BE2C (cell line): ENCODE data around the gene GPC5.

Experiments used
- DNase-seq: peaks from one replicate; pipeline ENCODE4 v3.0.0-alpha.2; 2020
- H3K27me3 ChIP-seq: fragments of 250-450 bp; sonication (Bioruptor Pico); 2 replicates; pipeline ENCODE4 v1.5.1; 2020; ENCODE audit warnings: mild to moderate bottlenecking
- H3K36me3 ChIP-seq: fragments of 250-450 bp; sonication (Bioruptor Pico); 2 replicates; pipeline ENCODE4 v1.5.1; 2020; ENCODE audit warnings: mild to moderate bottlenecking
- H3K4me1 ChIP-seq: fragments of 250-450 bp; sonication (Bioruptor Pico); 2 replicates; pipeline ENCODE4 v1.5.1; 2020
- H3K4me3 ChIP-seq: 2 replicates; pipeline ENCODE4 v1.5.1; 2011; ENCODE audit warnings: low read depth, low read length
- H3K9me3 ChIP-seq: fragments of 250-450 bp; sonication (Bioruptor Pico); 2 replicates; pipeline ENCODE4 v1.5.1; 2020
- TF ChIP-seq, protein P1 (sequence below): IDR thresholded peaks from 2 replicates; pipeline ENCODE4 v1.5.1; 2012; ENCODE audit warnings: mild to moderate bottlenecking, low read depth, low read length

The GPC5 gene

DNA sequence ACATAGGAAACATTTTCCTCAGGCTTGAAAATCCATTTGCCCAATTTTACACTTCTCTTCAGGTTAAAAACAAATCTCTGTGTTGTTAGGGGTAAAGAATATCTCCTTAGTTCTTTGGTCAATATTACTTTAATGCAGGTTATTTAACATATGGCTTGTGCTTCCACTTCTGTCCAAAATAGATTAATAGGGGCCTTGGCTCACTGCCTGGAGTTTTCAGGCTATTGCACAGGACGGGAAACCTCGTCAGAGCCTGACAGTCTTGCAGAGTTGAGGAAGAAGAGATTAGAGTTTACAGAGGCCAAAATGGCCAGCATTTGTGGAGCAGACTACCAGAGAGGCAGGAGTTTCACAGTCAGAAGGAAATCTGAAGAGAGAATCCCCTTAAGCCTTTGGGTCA, 964.3 kb downstream of the GPC5 start:
- no peak overlapping the region for H3K4me3 ChIP-seq
- H3K4me1 ChIP-seq, result no peaks in the 10 kb centered on the region
- no peaks in the 10 kb centered on the region for H3K9me3 ChIP-seq
- TF ChIP-seq, protein P1, sequence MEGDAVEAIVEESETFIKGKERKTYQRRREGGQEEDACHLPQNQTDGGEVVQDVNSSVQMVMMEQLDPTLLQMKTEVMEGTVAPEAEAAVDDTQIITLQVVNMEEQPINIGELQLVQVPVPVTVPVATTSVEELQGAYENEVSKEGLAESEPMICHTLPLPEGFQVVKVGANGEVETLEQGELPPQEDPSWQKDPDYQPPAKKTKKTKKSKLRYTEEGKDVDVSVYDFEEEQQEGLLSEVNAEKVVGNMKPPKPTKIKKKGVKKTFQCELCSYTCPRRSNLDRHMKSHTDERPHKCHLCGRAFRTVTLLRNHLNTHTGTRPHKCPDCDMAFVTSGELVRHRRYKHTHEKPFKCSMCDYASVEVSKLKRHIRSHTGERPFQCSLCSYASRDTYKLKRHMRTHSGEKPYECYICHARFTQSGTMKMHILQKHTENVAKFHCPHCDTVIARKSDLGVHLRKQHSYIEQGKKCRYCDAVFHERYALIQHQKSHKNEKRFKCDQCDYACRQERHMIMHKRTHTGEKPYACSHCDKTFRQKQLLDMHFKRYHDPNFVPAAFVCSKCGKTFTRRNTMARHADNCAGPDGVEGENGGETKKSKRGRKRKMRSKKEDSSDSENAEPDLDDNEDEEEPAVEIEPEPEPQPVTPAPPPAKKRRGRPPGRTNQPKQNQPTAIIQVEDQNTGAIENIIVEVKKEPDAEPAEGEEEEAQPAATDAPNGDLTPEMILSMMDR, result no peak
- DNase-seq, result no peak
- peaks cover 4% of the 10 kb centered on the region for H3K27me3 ChIP-seq
- H3K36me3 ChIP-seq, result no peaks in the 10 kb centered on the region

DNA sequence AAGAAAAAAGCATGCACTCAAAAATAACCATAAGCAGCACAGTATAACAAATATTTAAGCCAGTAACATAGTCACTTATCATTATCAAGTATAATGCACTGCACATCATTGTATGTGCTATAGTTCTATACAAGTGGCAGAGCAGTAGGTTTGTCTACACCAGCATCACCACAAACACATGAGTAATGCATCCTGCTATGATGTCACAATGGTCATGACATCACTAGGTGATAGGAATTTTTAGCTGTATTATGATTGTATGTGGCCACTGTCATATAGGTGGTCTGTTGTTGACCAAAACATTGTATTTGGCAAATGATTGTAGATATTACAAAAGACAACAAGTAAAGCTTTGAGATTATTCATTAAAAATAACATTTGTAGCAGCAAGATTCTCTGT, 967.5 kb downstream of the GPC5 start:
- TF ChIP-seq, protein P1, result no peak
- Histone ChIP-seq H3K27me3 (no peaks in the 10 kb centered on the region; the same call in 1 of the 2 replicates), H3K4me3 (no peak overlapping the region), H3K9me3 (no peaks in the 10 kb centered on the region), H3K36me3 (no peaks in the 10 kb centered on the region), H3K4me1 (no peaks in the 10 kb centered on the region)
- DNase-seq, result no peak

DNA sequence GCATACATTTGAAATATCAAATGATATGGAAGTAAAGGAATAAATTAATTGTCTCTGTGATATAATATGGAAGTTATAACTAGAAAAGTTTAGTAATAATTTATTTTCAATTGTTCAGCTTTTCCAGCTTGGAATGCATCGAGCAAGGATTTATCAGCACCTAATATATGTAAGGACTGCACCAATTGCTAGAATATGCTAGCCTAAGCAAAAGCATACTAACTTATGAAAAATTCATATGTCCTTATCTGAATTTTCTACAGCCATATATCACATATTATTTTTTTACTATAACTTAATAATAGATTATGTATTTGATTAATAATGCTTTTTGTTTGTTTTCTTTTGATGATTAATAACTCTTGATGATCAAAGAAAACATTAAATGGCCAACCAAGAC, 979.0 kb downstream of the GPC5 start:
- TF ChIP-seq, protein P1, result no peak
- Histone ChIP-seq H3K4me1 (no peaks in the 10 kb centered on the region), H3K9me3 (no peaks in the 10 kb centered on the region), H3K27me3 (no peaks in the 10 kb centered on the region), H3K36me3 (no peaks in the 10 kb centered on the region), H3K4me3 (no peak overlapping the region)
- no peak for DNase-seq

DNA sequence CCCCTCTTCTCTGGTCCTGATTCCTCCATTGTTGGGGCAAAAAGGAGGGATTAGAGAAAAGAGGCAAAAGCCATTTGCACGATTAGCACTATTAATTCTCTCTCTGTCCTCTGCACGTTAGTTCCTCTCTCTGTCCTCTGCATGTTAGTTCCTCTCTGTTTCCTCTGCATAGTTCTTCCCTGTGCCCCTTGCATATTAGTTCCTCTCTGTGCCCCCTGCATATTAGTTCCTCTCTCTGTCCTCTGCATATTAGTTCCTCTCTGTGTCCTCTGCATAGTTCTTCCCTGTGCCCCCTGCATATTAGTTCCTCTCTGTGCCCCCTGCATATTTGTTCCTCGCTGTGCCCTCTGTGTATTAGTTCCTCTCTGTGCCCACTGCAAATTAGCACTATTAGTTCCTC, 981.0 kb downstream of the GPC5 start:
- no peaks in the 10 kb centered on the region for H3K4me1 ChIP-seq
- no peaks in the 10 kb centered on the region for H3K27me3 ChIP-seq
- H3K4me3 ChIP-seq, result no peak overlapping the region
- no peaks in the 10 kb centered on the region for H3K36me3 ChIP-seq
- no peaks in the 10 kb centered on the region for H3K9me3 ChIP-seq
- no peak for DNase-seq
- TF ChIP-seq, protein P1, result no peak

DNA sequence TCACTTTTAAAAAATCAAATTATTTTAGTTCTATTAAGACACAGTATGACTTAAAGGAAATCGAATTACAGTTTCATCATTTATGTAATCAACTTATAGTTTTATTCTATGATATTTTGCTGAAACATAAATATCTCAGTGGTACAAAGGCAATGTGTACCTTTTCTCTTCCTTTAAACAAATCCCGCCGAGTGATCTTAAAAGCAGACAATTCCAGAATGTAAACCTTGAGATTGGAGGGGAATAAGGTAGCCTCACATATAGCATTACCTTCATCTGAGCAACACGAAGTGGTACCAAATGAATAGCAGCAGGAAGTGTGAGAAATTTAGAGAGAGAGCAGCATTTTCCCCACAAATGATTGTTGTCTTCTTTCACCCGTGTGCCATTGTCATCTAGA, 986.0 kb downstream of the GPC5 start:
- Histone ChIP-seq H3K27me3 (no peaks in the 10 kb centered on the region), H3K4me3 (no peak overlapping the region), H3K36me3 (no peaks in the 10 kb centered on the region), H3K4me1 (no peaks in the 10 kb centered on the region), H3K9me3 (no peaks in the 10 kb centered on the region)
- TF ChIP-seq, protein P1, result no peak
- DNase-seq, result no peak

DNA sequence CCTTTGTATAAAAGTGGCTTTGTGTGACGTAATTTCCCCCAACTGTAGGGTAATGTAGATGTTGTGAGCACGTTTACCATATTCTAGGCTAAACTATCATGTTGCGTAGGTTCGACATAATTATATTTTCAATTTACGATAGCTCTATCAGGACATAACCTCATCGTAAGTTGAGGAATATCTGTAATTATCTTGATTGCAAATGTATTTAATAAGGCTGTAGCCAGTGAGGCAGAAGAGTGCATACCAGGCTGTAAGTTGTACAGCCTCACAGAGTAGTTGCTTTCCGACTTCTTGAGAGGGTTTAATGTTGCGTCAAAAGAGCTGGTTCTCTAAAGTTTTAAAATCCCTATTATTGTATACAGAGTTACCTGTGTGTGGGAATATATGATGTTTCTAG, 988.8 kb downstream of the GPC5 start:
- H3K9me3 ChIP-seq, result no peaks in the 10 kb centered on the region
- H3K27me3 ChIP-seq, result no peaks in the 10 kb centered on the region
- H3K4me3 ChIP-seq, result no peak overlapping the region
- H3K4me1 ChIP-seq, result no peaks in the 10 kb centered on the region
- H3K36me3 ChIP-seq, result no peaks in the 10 kb centered on the region
- DNase-seq, result no peak
- TF ChIP-seq, protein P1, result no peak
